H1 (cell line): ENCODE measurements around the gene RNF130. TPM values are rescaled to one million over a fixed set of nuclear protein-coding genes. Genes with fewer than 3 reads are reported as not detected.

ENCODE experiments used
- microRNA counts: library from miRNA; unstranded; fragments of <30 nt; microRNA quantifications from one replicate; lab custom pipeline; 2015
- microRNA-seq, 2 experiments: library from miRNA; unstranded; fragments of <30 nt; microRNA quantifications; one replicate each; pipeline versions ENCODE4 to v1.2.0, GENCODE V29; 2016 to 2020; ENCODE audit warnings: borderline microRNAs expressed in 2 of 2, borderline number of aligned reads in 2 of 2, borderline replicate concordance in 1 of 2
- polyA plus RNA-seq, 7 experiments: library from polyadenylated mRNA; depleted of rRNA in 3 of 7; stranded (reverse) in 5 of 7; unstranded in 2 of 7; fragments of >200 nt in 5 of 7; fragments of 200-250 nt in 2 of 7; gene quantifications; 1 replicate in 5 of 7; 2 replicates in 1 of 7; 4 replicates in 1 of 7; pipeline versions ENCODE4 v1.2.1 to v1.2.3, GENCODE V29; 2011 to 2013; ENCODE audit warnings: missing spikeins in 2 of 7, mixed read lengths in 2 of 7
- small RNA-seq: library from polyadenylated mRNA; stranded (forward); fragments of <200 nt; extraction: miRNeasy Mini kit (QIAGEN cat#:217004); gene quantifications from one replicate; pipeline ENCODE3, GENCODE V24; 2013; ENCODE audit not compliant: insufficient read depth
- total RNA-seq: library from RNA; stranded (reverse); fragmentation: NEBNext Ultra II Directional; extraction: Animal tissue kit (Norgen Biotek cat#: 25700); gene quantifications from 2 replicates; pipeline ENCODE4 v1.2.1, GENCODE V29; 2021

The RNF130 gene
- total and polyA plus RNA-seq, 2 of the 8 experiments (the other 6 are each of a cell fraction or from before 2014, with no cell fraction given), result 65.1 to 70.0 TPM

MicroRNAs within 50 kb of the gene (microRNA counts, 767-probe panel; counts per million panel counts)
- microRNA hsa-miR-340-5p (lab: Ali Mortazavi, UCI), result 879 counts per million, percentile 95 among the panel's probes with 10 or more counts

Small RNA genes within 50 kb of the gene (microRNA-seq; reads per million reads assigned to microRNA genes)
- 38.9 to 61.1 reads per million in 2 experiments for gene MIR340

Small RNA genes within 50 kb of the gene (small RNA-seq; reads per million reads assigned to genes)
- gene MIR340, result 2,996 reads per million, percentile 100 among the genes with 10 or more reads in this experiment

Other genes with a start within 250 kb of the RNF130 start
- gene MRNIP, start 212.9 kb downstream of the RNF130 start, total RNA-seq, result 22.2 and 29.6 TPM in 2 replicates
- gene MRNIP, start 212.9 kb downstream of the RNF130 start, polyA plus RNA-seq (2011; rRNA removed), result 29.6 and 42.5 TPM in 2 replicates
- 49.9 and 57.1 TPM in 2 replicates for gene TBC1D9B, start 163.9 kb downstream of the RNF130 start, total RNA-seq
- gene TBC1D9B, start 163.9 kb downstream of the RNF130 start, polyA plus RNA-seq (2011; rRNA removed), result 33.6 and 46.3 TPM in 2 replicates
- gene RASGEF1C, start 137.5 kb upstream of the RNF130 start, total RNA-seq, result 0.46 and 0.61 TPM in 2 replicates
- gene RASGEF1C, start 137.5 kb upstream of the RNF130 start, polyA plus RNA-seq (2011; rRNA removed), result 0.26 and 0.44 TPM in 2 replicates
- gene MAPK9, start 220.3 kb upstream of the RNF130 start, total RNA-seq, result 37.9 and 43.7 TPM in 2 replicates
- gene MAPK9, start 220.3 kb upstream of the RNF130 start, polyA plus RNA-seq (2011; rRNA removed), result 18.3 and 22.3 TPM in 2 replicates